Measurements from ENCODE around the gene DHRSX. TPM values are rescaled to one million over a fixed set of nuclear protein-coding genes. Genes with fewer than 3 reads are reported as not detected.

Gene DHRSX
- total and polyA plus RNA-seq, 7 experiments from 2014 or later: 15.0 to 26.2 (median 17.6) TPM

DNA sequence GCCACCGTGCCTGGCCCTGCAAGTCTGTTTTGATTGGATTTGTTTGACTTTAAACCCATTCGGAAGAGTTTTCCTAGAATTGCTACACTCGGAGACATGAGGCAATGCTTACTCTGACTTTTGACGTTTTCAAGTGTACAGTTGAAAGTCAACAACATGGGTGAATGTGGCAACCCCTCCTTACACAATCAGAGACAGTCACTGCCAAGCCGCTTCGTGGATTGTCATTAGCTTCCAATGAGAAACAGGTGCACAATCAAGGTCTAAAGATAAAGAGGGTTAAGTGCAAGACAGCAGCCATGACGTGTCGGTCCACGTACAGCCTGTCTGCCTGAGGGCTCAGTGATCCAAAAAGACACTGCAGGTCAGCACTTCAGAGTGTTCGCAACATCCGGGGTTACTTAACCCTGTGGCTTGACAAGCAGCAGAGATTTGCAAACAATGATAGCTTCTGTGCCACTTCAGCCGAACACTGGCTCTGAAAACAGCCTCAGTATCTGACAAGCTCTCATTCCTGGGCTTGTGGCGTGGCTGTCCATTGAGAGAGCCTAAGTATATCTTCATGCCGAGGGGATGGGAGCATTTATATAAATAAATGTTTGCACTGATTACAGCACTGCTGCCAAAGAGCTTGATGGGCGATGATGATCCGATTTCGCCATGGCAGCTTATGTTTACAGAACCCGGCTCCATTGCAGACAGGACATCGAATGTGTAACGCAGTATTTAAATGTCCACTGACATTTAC is 180.0 kb downstream of the DHRSX start:
- POLR2A ChIA-PET: no interaction called here
- H3K36me3 ChIP-seq (ENCODE audit: control insufficient read depth in 2 of 3, insufficient read depth in 3 of 3, low read length in 3 of 3): no peaks in the 10 kb centered on the region
- DNase-seq (no peak), ATAC-seq (peak; percentile 82)
- intact Hi-C loops (cut with micrococcal nuclease): no loop called here
- Mint-ChIP-seq H3K9me3 (peaks cover 0 to 34% (median 3%) of the 10 kb centered on the region in 11 donors), H3K4me1 (peaks cover 0 to 12% (median 6%) of the 10 kb centered on the region in 7 donors), H3K4me3 (no peak overlapping the region), H3K27me3 (no peaks in the 10 kb centered on the region), H3K27ac (no peak overlapping the region), H3K36me3 (peaks cover 5 to 35% (median 17%) of the 10 kb centered on the region in 5 donors)
- no peaks in the 10 kb centered on the region for H3K27me3 ChIP-seq (ENCODE audit: control insufficient read depth in 2 of 2, insufficient read depth in 2 of 2, low read length in 2 of 2)
- no peaks in the 10 kb centered on the region for H3K9me3 ChIP-seq (ENCODE audit: control insufficient read depth in 2 of 3, low read length in 3 of 3)
- CTCF ChIA-PET: no interaction called here
- H3K4me1 ChIP-seq (ENCODE audit: control insufficient read depth in 2 of 2, insufficient read depth in 2 of 2, low read length in 2 of 2): no peaks in the 10 kb centered on the region
- no peak overlapping the region for H3K4me3 ChIP-seq (ENCODE audit: low read length)
- H3K27ac ChIP-seq (ENCODE audit: low read depth, low read length): no peak overlapping the region

- intact Hi-C loops (cut with micrococcal nuclease): no loop called here
- Histone ChIP-seq H3K27me3 (ENCODE audit: control insufficient read depth in 2 of 2, insufficient read depth in 2 of 2, low read length in 2 of 2) (no peaks in the 10 kb centered on the region), H3K9me3 (ENCODE audit: control insufficient read depth in 2 of 3, low read length in 3 of 3) (no peaks in the 10 kb centered on the region), H3K27ac (ENCODE audit: low read depth, low read length) (no peak overlapping the region), H3K36me3 (ENCODE audit: control insufficient read depth in 2 of 3, insufficient read depth in 3 of 3, low read length in 3 of 3) (no peaks in the 10 kb centered on the region), H3K4me3 (ENCODE audit: low read length) (no peak overlapping the region), H3K4me1 (ENCODE audit: control insufficient read depth in 2 of 2, insufficient read depth in 2 of 2, low read length in 2 of 2) (no peaks in the 10 kb centered on the region)
- ChIA-PET CTCF (no interaction called here), POLR2A (no interaction called here)
- Mint-ChIP-seq H3K27me3 (no peaks in the 10 kb centered on the region), H3K36me3 (peaks cover 3 to 37% (median 20%) of the 10 kb centered on the region in 5 donors), H3K4me3 (no peak overlapping the region), H3K9me3 (peaks cover 0 to 32% (median 0%) of the 10 kb centered on the region in 11 donors), H3K27ac (no peak overlapping the region), H3K4me1 (peaks cover 0 to 6% (median 3%) of the 10 kb centered on the region in 7 donors)
- DNase-seq: no peak
- no peak for ATAC-seq
Observed at GRCh38 chrX:2320089-2320488, 180.7 kb downstream of the DHRSX start.

DNA sequence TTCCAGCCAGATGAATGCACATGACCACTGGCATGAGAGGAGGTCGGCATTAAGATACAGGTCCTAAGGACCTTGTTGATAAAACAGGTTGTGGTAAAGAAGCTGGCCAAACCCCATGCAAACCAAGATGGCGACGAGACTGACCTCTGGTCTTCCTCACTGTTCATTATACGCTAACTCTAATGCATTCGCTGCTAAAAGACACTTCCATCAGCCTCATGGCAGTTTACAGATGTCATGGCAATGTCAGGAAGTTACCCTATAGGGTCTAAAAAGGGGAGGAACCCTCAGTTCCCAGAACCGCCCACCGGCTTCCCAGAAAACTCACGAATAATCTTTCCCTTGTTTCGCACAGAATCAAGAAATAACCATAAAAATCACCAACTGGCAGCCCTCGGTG is 182.4 kb downstream of the DHRSX start:
- Histone ChIP-seq H3K36me3 (ENCODE audit: control insufficient read depth in 2 of 3, insufficient read depth in 3 of 3, low read length in 3 of 3) (no peaks in the 10 kb centered on the region), H3K27ac (ENCODE audit: low read depth, low read length) (no peak overlapping the region), H3K9me3 (ENCODE audit: control insufficient read depth in 2 of 3, low read length in 3 of 3) (no peaks in the 10 kb centered on the region), H3K27me3 (ENCODE audit: control insufficient read depth in 2 of 2, insufficient read depth in 2 of 2, low read length in 2 of 2) (no peaks in the 10 kb centered on the region), H3K4me3 (ENCODE audit: low read length) (no peak overlapping the region), H3K4me1 (ENCODE audit: control insufficient read depth in 2 of 2, insufficient read depth in 2 of 2, low read length in 2 of 2) (no peaks in the 10 kb centered on the region)
- H3K27ac Mint-ChIP-seq: no peak overlapping the region
- POLR2A ChIA-PET: no interaction called here
- DNase-seq (no peak), ATAC-seq (no peak)
- H3K4me1 Mint-ChIP-seq: peaks cover 0 to 6% (median 0%) of the 10 kb centered on the region in 7 donors
- H3K9me3 Mint-ChIP-seq: peaks cover 0 to 29% (median 0%) of the 10 kb centered on the region in 11 donors
- peaks cover 3 to 28% (median 16%) of the 10 kb centered on the region in 5 donors for H3K36me3 Mint-ChIP-seq
- H3K4me3 Mint-ChIP-seq: no peak overlapping the region
- CTCF ChIA-PET: no interaction called here
- intact Hi-C loops (cut with micrococcal nuclease): no loop called here
- H3K27me3 Mint-ChIP-seq: no peaks in the 10 kb centered on the region

- CTCF ChIA-PET: no interaction called here
- POLR2A ChIA-PET: no interaction called here
- H3K36me3 Mint-ChIP-seq: peaks cover 3 to 27% (median 12%) of the 10 kb centered on the region in 5 donors
- DNase-seq (no peak), ATAC-seq (no peak)
- Histone ChIP-seq H3K27me3 (ENCODE audit: control insufficient read depth in 2 of 2, insufficient read depth in 2 of 2, low read length in 2 of 2) (no peaks in the 10 kb centered on the region), H3K4me3 (ENCODE audit: low read length) (no peak overlapping the region), H3K9me3 (ENCODE audit: control insufficient read depth in 2 of 3, low read length in 3 of 3) (no peaks in the 10 kb centered on the region), H3K36me3 (ENCODE audit: control insufficient read depth in 2 of 3, insufficient read depth in 3 of 3, low read length in 3 of 3) (no peaks in the 10 kb centered on the region), H3K27ac (ENCODE audit: low read depth, low read length) (no peak overlapping the region), H3K4me1 (ENCODE audit: control insufficient read depth in 2 of 2, insufficient read depth in 2 of 2, low read length in 2 of 2) (no peaks in the 10 kb centered on the region)
- no peaks in the 10 kb centered on the region for H3K27me3 Mint-ChIP-seq
- intact Hi-C loops (cut with micrococcal nuclease): no loop called here
- H3K4me3 Mint-ChIP-seq: no peak overlapping the region
- peak overlapping the region in 1 of 9 donors; percentile 23 for H3K27ac Mint-ChIP-seq
- peaks cover 0 to 6% (median 0%) of the 10 kb centered on the region in 7 donors for H3K4me1 Mint-ChIP-seq
- peaks cover 0 to 26% (median 0%) of the 10 kb centered on the region in 11 donors for H3K9me3 Mint-ChIP-seq
Observed at GRCh38 chrX:2317527-2318055, 183.2 kb downstream of the DHRSX start.

DNA sequence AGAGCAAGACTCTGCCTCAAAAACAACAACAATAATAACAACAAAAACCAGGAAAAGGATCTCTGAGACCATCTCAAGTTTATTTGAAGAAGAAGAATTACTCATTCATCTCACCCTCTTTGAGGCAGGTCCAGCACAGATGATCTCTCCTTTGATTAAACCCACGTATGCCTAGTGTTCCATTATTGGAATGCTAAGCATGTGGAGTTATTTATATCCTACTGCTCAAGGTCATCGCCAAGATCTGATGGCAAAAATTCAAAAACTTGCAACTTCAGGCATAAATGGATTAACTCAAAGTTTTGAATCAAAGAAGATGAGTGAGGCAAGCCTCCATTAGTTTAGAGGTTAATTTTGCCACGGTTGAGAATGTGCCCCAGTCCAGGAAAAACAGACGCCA is 184.2 kb downstream of the DHRSX start:
- CTCF ChIA-PET: no interaction called here
- intact Hi-C loops (cut with micrococcal nuclease): no loop called here

GRCh38 chrX:2315434-2315833 is 185.3 kb downstream of the DHRSX start:
- CTCF ChIA-PET: no interaction called here

More for the DNA sequence above, 184.2 kb downstream of the DHRSX start:
- Mint-ChIP-seq H3K36me3 (peaks cover 4 to 33% (median 17%) of the 10 kb centered on the region in 5 donors), H3K4me1 (peaks cover 0 to 6% (median 0%) of the 10 kb centered on the region in 7 donors), H3K9me3 (peaks cover 0 to 27% (median 3%) of the 10 kb centered on the region in 11 donors), H3K4me3 (no peak overlapping the region), H3K27me3 (no peaks in the 10 kb centered on the region), H3K27ac (no peak overlapping the region)
- no peaks in the 10 kb centered on the region for H3K9me3 ChIP-seq (ENCODE audit: control insufficient read depth in 2 of 3, low read length in 3 of 3)
- POLR2A ChIA-PET: no interaction called here
- H3K27ac ChIP-seq (ENCODE audit: low read depth, low read length): no peak overlapping the region
- H3K27me3 ChIP-seq (ENCODE audit: control insufficient read depth in 2 of 2, insufficient read depth in 2 of 2, low read length in 2 of 2): no peaks in the 10 kb centered on the region
- no peak overlapping the region for H3K4me3 ChIP-seq (ENCODE audit: low read length)
- H3K36me3 ChIP-seq (ENCODE audit: control insufficient read depth in 2 of 3, insufficient read depth in 3 of 3, low read length in 3 of 3): no peaks in the 10 kb centered on the region
- ATAC-seq: no peak
- H3K4me1 ChIP-seq (ENCODE audit: control insufficient read depth in 2 of 2, insufficient read depth in 2 of 2, low read length in 2 of 2): no peaks in the 10 kb centered on the region
- no peak for DNase-seq

More at GRCh38 chrX:2315434-2315833, 185.3 kb downstream of the DHRSX start:
- Histone ChIP-seq H3K27ac (ENCODE audit: low read depth, low read length) (no peak overlapping the region), H3K27me3 (ENCODE audit: control insufficient read depth in 2 of 2, insufficient read depth in 2 of 2, low read length in 2 of 2) (no peaks in the 10 kb centered on the region), H3K9me3 (ENCODE audit: control insufficient read depth in 2 of 3, low read length in 3 of 3) (no peaks in the 10 kb centered on the region), H3K4me1 (ENCODE audit: control insufficient read depth in 2 of 2, insufficient read depth in 2 of 2, low read length in 2 of 2) (no peaks in the 10 kb centered on the region), H3K4me3 (ENCODE audit: low read length) (no peak overlapping the region), H3K36me3 (ENCODE audit: control insufficient read depth in 2 of 3, insufficient read depth in 3 of 3, low read length in 3 of 3) (no peaks in the 10 kb centered on the region)
- intact Hi-C loops (cut with micrococcal nuclease): no loop called here
- ATAC-seq (no peak), DNase-seq (no peak)
- H3K4me1 Mint-ChIP-seq: peaks cover 0 to 13% (median 0%) of the 10 kb centered on the region in 7 donors
- H3K36me3 Mint-ChIP-seq: peaks cover 13 to 39% (median 28%) of the 10 kb centered on the region in 5 donors
- peaks cover 0 to 30% (median 3%) of the 10 kb centered on the region in 11 donors for H3K9me3 Mint-ChIP-seq
- H3K27ac Mint-ChIP-seq: no peak overlapping the region
- H3K4me3 Mint-ChIP-seq: no peak overlapping the region
- no peaks in the 10 kb centered on the region for H3K27me3 Mint-ChIP-seq
- POLR2A ChIA-PET: no interaction called here

Data from naive thymus-derived CD4-positive, alpha-beta T cell (primary cell).